GM23338 (cell line): ENCODE results near the gene GKN2. TPM values are rescaled to one million over a fixed set of nuclear protein-coding genes. Genes with fewer than 3 reads are reported as not detected.

Experiments
- ATAC-seq: fragments of 200-7000 bp; cut with Tn5 transposase; 3 replicates; pipeline ENCODE4 v1.9.1; 2020
- DNase-seq: peaks from one replicate; pipeline ENCODE4 v3.0.0-alpha.2; 2015; ENCODE audit warnings: low spot score
- H2AFZ ChIP-seq: fragments of 200-600 bp; sonication (generic); 2 replicates; pipeline ENCODE4 v1.8.0; 2016; ENCODE audit warnings: antibody characterized with exemption, mild to moderate bottlenecking, moderate library complexity
- H3F3A ChIP-seq: fragments of 200-600 bp; sonication (generic); replicated peaks from 2 replicates; pipeline ENCODE4 v1.8.0; 2017; ENCODE audit warnings: antibody characterized with exemption, mixed run types, low read depth
- H3K27ac ChIP-seq: fragments of 200-600 bp; sonication (generic); 2 replicates; pipeline ENCODE4 v1.6.1; 2016; ENCODE audit warnings: low read depth
- H3K27me3 ChIP-seq: fragments of 200-600 bp; sonication (generic); 2 replicates; pipeline ENCODE4 v1.8.0; 2016; ENCODE audit warnings: mild to moderate bottlenecking, mixed run types, moderate library complexity; ENCODE audit not compliant: insufficient read depth
- H3K36me3 ChIP-seq: fragments of 200-600 bp; sonication (generic); 2 replicates; pipeline ENCODE4 v1.8.0; 2016; ENCODE audit warnings: mild to moderate bottlenecking; ENCODE audit not compliant: insufficient read depth
- H3K4me1 ChIP-seq: fragments of 200-600 bp; sonication (generic); 2 replicates; pipeline ENCODE4 v1.8.0; 2016; ENCODE audit warnings: mild to moderate bottlenecking, moderate library complexity; ENCODE audit not compliant: insufficient read depth
- H3K4me2 ChIP-seq: fragments of 200-600 bp; sonication (generic); 2 replicates; pipeline ENCODE4 v1.7.1; 2017; ENCODE audit warnings: mixed run types
- H3K4me3 ChIP-seq: fragments of 200-600 bp; sonication (generic); 2 replicates; pipeline ENCODE4 v1.6.1; 2016; ENCODE audit warnings: mixed run types
- H3K79me2 ChIP-seq: fragments of 200-600 bp; sonication (generic); replicated peaks from 2 replicates; pipeline ENCODE4 v1.8.0; 2017; ENCODE audit warnings: mild to moderate bottlenecking; ENCODE audit not compliant: insufficient read depth
- H3K9me2 ChIP-seq: fragments of 200-600 bp; sonication (generic); 2 replicates; pipeline ENCODE4 v1.8.0; 2017; ENCODE audit not compliant: insufficient read depth
- H4K20me1 ChIP-seq: fragments of 200-600 bp; sonication (generic); replicated peaks from 2 replicates; pipeline ENCODE4 v1.8.0; 2017; ENCODE audit warnings: mild to moderate bottlenecking; ENCODE audit not compliant: insufficient read depth
- H3K27ac Mint-ChIP-seq: 2 replicates; pipeline ENCODE4 v1.8.0; 2020; ENCODE audit warnings: inconsistent platforms, mild to moderate bottlenecking, moderate library complexity, mixed read lengths
- H3K27me3 Mint-ChIP-seq: 3 replicates; pipeline ENCODE4 v1.8.0; 2022; ENCODE audit warnings: low read depth, mild to moderate bottlenecking, moderate library complexity, mixed read lengths, inconsistent platforms; ENCODE audit not compliant: insufficient read depth, poor library complexity
- H3K36me3 Mint-ChIP-seq: 3 replicates; pipeline ENCODE4 v1.8.0; 2021; ENCODE audit warnings: low read depth, mild to moderate bottlenecking, inconsistent platforms, moderate library complexity, mixed read lengths
- H3K4me1 Mint-ChIP-seq: 3 replicates; pipeline ENCODE4 v1.8.0; 2020; ENCODE audit warnings: mild to moderate bottlenecking, inconsistent platforms, mixed read lengths
- H3K4me3 Mint-ChIP-seq: 3 replicates; pipeline ENCODE4 v1.8.0; 2021; ENCODE audit warnings: moderate library complexity, mild to moderate bottlenecking, inconsistent platforms, mixed read lengths
- H3K9me3 Mint-ChIP-seq: 3 replicates; pipeline ENCODE4 v1.8.0; 2020; ENCODE audit warnings: moderate library complexity, mild to moderate bottlenecking, inconsistent platforms, mixed read lengths
- CREB1 ChIP-seq: fragments of 250-450 bp; sonication (Bioruptor Pico); IDR thresholded peaks from 2 replicates; pipeline ENCODE4 v1.5.0; 2020; ENCODE audit warnings: low read depth, mild to moderate bottlenecking, moderate library complexity
- JUNB ChIP-seq: IDR thresholded peaks from one replicate; pipeline ENCODE4 v1.6.1; 2016; ENCODE audit warnings: antibody characterized with exemption; ENCODE audit not compliant: unreplicated experiment
- NANOG ChIP-seq: IDR thresholded peaks from 2 replicates; pipeline ENCODE4 v1.6.1; 2016; ENCODE audit warnings: antibody characterized with exemption, borderline replicate concordance
- ZNF114 ChIP-seq: fragments of 250-450 bp; sonication (Bioruptor Pico); IDR thresholded peaks from 2 replicates; pipeline ENCODE4 v1.5.0; 2020; ENCODE audit warnings: mild to moderate bottlenecking, moderate library complexity
- polyA plus RNA-seq: library from polyadenylated mRNA; unstranded; fragments of >200 nt; fragmentation: Nextera tagmentation; extraction: Ambion mirVana; gene quantifications from 2 replicates; pipeline ENCODE4 v1.2.1, GENCODE V29; 2016
- total RNA-seq: library from RNA; depleted of rRNA; stranded (reverse); fragments of >200 nt; shearing (Covaris generic); gene quantifications from 2 replicates; pipeline ENCODE4 v1.2.3, GENCODE V29; 2014
- TF ChIP-seq, protein P1 (sequence below): IDR thresholded peaks from one replicate; pipeline ENCODE4 v1.6.1; 2018; ENCODE audit warnings: antibody characterized with exemption; ENCODE audit not compliant: unreplicated experiment
- TF ChIP-seq, protein P2 (sequence below): IDR thresholded peaks from 2 replicates; pipeline ENCODE4 v1.6.1; 2016; ENCODE audit warnings: antibody characterized with exemption
- TF ChIP-seq, protein P3 (sequence below), 2 experiments: fragments of 200-600 bp in 1 of 2; sonication (generic) in 1 of 2; conservative IDR thresholded peaks; 2 replicates each; pipeline versions ENCODE4 v1.5.1 to v1.6.1; 2016 to 2017; ENCODE audit warnings: antibody characterized with exemption in 2 of 2, low read depth in 2 of 2, mild to moderate bottlenecking in 2 of 2, moderate library complexity in 1 of 2
- TF ChIP-seq, protein P4 (sequence below): fragments of 250-450 bp; sonication (Bioruptor Pico); IDR thresholded peaks from 2 replicates; pipeline ENCODE4 v1.5.0; 2020; ENCODE audit warnings: mild to moderate bottlenecking, moderate library complexity

GKN2 gene
- total and polyA plus RNA-seq, 2 experiments from 2014 or later = not detected

DNA sequence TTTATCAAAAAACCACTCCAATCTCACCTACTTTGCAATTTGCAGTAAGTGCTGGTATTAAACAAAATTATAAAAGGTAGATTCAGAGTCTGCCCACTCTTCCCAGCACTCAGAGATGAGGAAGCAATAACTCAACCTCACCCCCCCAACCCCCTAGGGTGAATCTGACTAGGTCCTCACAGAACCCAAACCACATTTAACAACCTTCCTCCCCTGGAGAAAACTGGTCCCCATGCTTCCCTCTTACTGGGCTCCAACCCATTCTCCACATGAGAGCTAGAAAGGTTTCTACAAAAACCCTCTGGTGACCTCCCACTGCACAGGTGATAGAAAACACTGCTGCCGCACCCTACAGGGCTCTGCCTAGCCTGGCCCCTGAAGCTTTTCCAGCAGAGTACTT lies 41.0 kb downstream of the GKN2 start:
- Histone ChIP-seq H3K9me2 (peaks cover 8% of the 10 kb centered on the region; the same call in 1 of the 2 replicates), H4K20me1 (no peaks in the 10 kb centered on the region), H3K27me3 (no peaks in the 10 kb centered on the region), H3K4me3 (no peak overlapping the region), H3K4me2 (peak overlapping the region; percentile 65), H3K4me1 (peaks cover 15% of the 10 kb centered on the region), H3F3A (no peaks in the 10 kb centered on the region), H3K27ac (no peak overlapping the region), H3K79me2 (no peaks in the 10 kb centered on the region), H3K36me3 (no peaks in the 10 kb centered on the region), H2AFZ (no peak overlapping the region)
- ATAC-seq (no peak), DNase-seq (no peak)
- H3K27ac Mint-ChIP-seq = no peak overlapping the region
- H3K27me3 Mint-ChIP-seq = peaks cover 4% of the 10 kb centered on the region
- H3K4me1 Mint-ChIP-seq = peaks cover 15% of the 10 kb centered on the region
- H3K9me3 Mint-ChIP-seq = no peaks in the 10 kb centered on the region
- no peak for TF ChIP-seq ZNF114 (CRISPR knock-in tag)
- TF ChIP-seq, protein P1, sequence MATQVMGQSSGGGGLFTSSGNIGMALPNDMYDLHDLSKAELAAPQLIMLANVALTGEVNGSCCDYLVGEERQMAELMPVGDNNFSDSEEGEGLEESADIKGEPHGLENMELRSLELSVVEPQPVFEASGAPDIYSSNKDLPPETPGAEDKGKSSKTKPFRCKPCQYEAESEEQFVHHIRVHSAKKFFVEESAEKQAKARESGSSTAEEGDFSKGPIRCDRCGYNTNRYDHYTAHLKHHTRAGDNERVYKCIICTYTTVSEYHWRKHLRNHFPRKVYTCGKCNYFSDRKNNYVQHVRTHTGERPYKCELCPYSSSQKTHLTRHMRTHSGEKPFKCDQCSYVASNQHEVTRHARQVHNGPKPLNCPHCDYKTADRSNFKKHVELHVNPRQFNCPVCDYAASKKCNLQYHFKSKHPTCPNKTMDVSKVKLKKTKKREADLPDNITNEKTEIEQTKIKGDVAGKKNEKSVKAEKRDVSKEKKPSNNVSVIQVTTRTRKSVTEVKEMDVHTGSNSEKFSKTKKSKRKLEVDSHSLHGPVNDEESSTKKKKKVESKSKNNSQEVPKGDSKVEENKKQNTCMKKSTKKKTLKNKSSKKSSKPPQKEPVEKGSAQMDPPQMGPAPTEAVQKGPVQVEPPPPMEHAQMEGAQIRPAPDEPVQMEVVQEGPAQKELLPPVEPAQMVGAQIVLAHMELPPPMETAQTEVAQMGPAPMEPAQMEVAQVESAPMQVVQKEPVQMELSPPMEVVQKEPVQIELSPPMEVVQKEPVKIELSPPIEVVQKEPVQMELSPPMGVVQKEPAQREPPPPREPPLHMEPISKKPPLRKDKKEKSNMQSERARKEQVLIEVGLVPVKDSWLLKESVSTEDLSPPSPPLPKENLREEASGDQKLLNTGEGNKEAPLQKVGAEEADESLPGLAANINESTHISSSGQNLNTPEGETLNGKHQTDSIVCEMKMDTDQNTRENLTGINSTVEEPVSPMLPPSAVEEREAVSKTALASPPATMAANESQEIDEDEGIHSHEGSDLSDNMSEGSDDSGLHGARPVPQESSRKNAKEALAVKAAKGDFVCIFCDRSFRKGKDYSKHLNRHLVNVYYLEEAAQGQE = no peak
- TF ChIP-seq, protein P2, sequence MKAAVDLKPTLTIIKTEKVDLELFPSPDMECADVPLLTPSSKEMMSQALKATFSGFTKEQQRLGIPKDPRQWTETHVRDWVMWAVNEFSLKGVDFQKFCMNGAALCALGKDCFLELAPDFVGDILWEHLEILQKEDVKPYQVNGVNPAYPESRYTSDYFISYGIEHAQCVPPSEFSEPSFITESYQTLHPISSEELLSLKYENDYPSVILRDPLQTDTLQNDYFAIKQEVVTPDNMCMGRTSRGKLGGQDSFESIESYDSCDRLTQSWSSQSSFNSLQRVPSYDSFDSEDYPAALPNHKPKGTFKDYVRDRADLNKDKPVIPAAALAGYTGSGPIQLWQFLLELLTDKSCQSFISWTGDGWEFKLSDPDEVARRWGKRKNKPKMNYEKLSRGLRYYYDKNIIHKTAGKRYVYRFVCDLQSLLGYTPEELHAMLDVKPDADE = no peak
- TF ChIP-seq, protein P3, sequence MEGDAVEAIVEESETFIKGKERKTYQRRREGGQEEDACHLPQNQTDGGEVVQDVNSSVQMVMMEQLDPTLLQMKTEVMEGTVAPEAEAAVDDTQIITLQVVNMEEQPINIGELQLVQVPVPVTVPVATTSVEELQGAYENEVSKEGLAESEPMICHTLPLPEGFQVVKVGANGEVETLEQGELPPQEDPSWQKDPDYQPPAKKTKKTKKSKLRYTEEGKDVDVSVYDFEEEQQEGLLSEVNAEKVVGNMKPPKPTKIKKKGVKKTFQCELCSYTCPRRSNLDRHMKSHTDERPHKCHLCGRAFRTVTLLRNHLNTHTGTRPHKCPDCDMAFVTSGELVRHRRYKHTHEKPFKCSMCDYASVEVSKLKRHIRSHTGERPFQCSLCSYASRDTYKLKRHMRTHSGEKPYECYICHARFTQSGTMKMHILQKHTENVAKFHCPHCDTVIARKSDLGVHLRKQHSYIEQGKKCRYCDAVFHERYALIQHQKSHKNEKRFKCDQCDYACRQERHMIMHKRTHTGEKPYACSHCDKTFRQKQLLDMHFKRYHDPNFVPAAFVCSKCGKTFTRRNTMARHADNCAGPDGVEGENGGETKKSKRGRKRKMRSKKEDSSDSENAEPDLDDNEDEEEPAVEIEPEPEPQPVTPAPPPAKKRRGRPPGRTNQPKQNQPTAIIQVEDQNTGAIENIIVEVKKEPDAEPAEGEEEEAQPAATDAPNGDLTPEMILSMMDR (conservative IDR thresholded peaks at IDR 0.05; ENCODE audit: low read depth in 2 of 2) = no peak
- TF ChIP-seq, protein P4, sequence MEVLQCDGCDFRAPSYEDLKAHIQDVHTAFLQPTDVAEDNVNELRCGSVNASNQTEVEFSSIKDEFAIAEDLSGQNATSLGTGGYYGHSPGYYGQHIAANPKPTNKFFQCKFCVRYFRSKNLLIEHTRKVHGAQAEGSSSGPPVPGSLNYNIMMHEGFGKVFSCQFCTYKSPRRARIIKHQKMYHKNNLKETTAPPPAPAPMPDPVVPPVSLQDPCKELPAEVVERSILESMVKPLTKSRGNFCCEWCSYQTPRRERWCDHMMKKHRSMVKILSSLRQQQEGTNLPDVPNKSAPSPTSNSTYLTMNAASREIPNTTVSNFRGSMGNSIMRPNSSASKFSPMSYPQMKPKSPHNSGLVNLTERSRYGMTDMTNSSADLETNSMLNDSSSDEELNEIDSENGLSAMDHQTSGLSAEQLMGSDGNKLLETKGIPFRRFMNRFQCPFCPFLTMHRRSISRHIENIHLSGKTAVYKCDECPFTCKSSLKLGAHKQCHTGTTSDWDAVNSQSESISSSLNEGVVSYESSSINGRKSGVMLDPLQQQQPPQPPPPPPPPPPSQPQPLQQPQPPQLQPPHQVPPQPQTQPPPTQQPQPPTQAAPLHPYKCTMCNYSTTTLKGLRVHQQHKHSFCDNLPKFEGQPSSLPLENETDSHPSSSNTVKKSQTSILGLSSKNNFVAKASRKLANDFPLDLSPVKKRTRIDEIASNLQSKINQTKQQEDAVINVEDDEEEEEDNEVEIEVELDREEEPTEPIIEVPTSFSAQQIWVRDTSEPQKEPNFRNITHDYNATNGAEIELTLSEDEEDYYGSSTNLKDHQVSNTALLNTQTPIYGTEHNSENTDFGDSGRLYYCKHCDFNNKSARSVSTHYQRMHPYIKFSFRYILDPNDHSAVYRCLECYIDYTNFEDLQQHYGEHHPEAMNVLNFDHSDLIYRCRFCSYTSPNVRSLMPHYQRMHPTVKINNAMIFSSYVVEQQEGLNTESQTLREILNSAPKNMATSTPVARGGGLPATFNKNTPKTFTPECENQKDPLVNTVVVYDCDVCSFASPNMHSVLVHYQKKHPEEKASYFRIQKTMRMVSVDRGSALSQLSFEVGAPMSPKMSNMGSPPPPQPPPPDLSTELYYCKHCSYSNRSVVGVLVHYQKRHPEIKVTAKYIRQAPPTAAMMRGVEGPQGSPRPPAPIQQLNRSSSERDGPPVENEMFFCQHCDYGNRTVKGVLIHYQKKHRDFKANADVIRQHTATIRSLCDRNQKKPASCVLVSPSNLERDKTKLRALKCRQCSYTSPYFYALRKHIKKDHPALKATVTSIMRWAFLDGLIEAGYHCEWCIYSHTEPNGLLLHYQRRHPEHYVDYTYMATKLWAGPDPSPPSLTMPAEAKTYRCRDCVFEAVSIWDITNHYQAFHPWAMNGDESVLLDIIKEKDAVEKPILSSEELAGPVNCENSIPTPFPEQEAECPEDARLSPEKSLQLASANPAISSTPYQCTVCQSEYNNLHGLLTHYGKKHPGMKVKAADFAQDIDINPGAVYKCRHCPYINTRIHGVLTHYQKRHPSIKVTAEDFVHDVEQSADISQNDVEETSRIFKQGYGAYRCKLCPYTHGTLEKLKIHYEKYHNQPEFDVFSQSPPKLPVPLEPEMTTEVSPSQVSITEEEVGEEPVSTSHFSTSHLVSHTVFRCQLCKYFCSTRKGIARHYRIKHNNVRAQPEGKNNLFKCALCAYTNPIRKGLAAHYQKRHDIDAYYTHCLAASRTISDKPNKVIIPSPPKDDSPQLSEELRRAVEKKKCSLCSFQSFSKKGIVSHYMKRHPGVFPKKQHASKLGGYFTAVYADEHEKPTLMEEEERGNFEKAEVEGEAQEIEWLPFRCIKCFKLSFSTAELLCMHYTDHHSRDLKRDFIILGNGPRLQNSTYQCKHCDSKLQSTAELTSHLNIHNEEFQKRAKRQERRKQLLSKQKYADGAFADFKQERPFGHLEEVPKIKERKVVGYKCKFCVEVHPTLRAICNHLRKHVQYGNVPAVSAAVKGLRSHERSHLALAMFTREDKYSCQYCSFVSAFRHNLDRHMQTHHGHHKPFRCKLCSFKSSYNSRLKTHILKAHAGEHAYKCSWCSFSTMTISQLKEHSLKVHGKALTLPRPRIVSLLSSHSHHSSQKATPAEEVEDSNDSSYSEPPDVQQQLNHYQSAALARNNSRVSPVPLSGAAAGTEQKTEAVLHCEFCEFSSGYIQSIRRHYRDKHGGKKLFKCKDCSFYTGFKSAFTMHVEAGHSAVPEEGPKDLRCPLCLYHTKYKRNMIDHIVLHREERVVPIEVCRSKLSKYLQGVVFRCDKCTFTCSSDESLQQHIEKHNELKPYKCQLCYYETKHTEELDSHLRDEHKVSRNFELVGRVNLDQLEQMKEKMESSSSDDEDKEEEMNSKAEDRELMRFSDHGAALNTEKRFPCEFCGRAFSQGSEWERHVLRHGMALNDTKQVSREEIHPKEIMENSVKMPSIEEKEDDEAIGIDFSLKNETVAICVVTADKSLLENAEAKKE = no peak
- TF ChIP-seq CREB1 = no peak
- TF ChIP-seq JUNB = no peak
- TF ChIP-seq NANOG = no peak
- H3K36me3 Mint-ChIP-seq = no peaks in the 10 kb centered on the region; the same call in 2 of the 3 replicates
- H3K4me3 Mint-ChIP-seq = no peak overlapping the region
